Ishikawa (cell line): ENCODE data around the gene STEAP4.

Experiments used
- CEBPB ChIP-seq: IDR thresholded peaks from 2 replicates; pipeline ENCODE4 v1.6.1; 2012
- CREB1 ChIP-seq: IDR thresholded peaks from 2 replicates; pipeline ENCODE4 v1.6.1; 2012; ENCODE audit warnings: low read depth
- EGR1 ChIP-seq: IDR thresholded peaks from 2 replicates; pipeline ENCODE4 v1.6.1; 2012
- EP300 ChIP-seq: IDR thresholded peaks from 2 replicates; pipeline ENCODE4 v1.6.1; 2012; ENCODE audit warnings: borderline replicate concordance
- FOXM1 ChIP-seq: IDR thresholded peaks from 2 replicates; pipeline ENCODE4 v1.6.1; 2012; ENCODE audit warnings: low read depth, borderline replicate concordance
- MAX ChIP-seq: IDR thresholded peaks from 2 replicates; pipeline ENCODE4 v1.6.1; 2012
- NFIC ChIP-seq: IDR thresholded peaks from 2 replicates; pipeline ENCODE4 v1.6.1; 2012
- RAD21 ChIP-seq: IDR thresholded peaks from 2 replicates; pipeline ENCODE4 v1.6.1; 2012; ENCODE audit warnings: low read depth
- TAF1 ChIP-seq: IDR thresholded peaks from 2 replicates; pipeline ENCODE4 v1.6.1; 2012; ENCODE audit warnings: low read depth, mild to moderate bottlenecking
- TCF12 ChIP-seq: IDR thresholded peaks from 2 replicates; pipeline ENCODE4 v1.6.1; 2012; ENCODE audit warnings: low read depth
- TEAD4 ChIP-seq: IDR thresholded peaks from 2 replicates; pipeline ENCODE4 v1.6.1; 2012
- USF1 ChIP-seq: IDR thresholded peaks from 2 replicates; pipeline ENCODE4 v1.6.1; 2012
- YY1 ChIP-seq: IDR thresholded peaks from 2 replicates; pipeline ENCODE4 v1.6.1; 2012; ENCODE audit warnings: low read depth
- ZBTB7A ChIP-seq: IDR thresholded peaks from 2 replicates; pipeline ENCODE4 v1.6.1; 2012; ENCODE audit warnings: low read depth
- TF ChIP-seq, protein P1 (sequence below): IDR thresholded peaks from 2 replicates; pipeline ENCODE4 v1.6.1; 2012; ENCODE audit warnings: low read depth, mild to moderate bottlenecking

Gene STEAP4

GRCh38 chr7:88289564-88290025 lies 17.1 kb downstream of the STEAP4 start:
- no peak for TF ChIP-seq ZBTB7A
- TF ChIP-seq EGR1, result no peak
- TF ChIP-seq EP300, result no peak
- no peak for TF ChIP-seq CREB1
- no peak for TF ChIP-seq USF1
- TF ChIP-seq, protein P1, sequence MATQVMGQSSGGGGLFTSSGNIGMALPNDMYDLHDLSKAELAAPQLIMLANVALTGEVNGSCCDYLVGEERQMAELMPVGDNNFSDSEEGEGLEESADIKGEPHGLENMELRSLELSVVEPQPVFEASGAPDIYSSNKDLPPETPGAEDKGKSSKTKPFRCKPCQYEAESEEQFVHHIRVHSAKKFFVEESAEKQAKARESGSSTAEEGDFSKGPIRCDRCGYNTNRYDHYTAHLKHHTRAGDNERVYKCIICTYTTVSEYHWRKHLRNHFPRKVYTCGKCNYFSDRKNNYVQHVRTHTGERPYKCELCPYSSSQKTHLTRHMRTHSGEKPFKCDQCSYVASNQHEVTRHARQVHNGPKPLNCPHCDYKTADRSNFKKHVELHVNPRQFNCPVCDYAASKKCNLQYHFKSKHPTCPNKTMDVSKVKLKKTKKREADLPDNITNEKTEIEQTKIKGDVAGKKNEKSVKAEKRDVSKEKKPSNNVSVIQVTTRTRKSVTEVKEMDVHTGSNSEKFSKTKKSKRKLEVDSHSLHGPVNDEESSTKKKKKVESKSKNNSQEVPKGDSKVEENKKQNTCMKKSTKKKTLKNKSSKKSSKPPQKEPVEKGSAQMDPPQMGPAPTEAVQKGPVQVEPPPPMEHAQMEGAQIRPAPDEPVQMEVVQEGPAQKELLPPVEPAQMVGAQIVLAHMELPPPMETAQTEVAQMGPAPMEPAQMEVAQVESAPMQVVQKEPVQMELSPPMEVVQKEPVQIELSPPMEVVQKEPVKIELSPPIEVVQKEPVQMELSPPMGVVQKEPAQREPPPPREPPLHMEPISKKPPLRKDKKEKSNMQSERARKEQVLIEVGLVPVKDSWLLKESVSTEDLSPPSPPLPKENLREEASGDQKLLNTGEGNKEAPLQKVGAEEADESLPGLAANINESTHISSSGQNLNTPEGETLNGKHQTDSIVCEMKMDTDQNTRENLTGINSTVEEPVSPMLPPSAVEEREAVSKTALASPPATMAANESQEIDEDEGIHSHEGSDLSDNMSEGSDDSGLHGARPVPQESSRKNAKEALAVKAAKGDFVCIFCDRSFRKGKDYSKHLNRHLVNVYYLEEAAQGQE, result no peak
- no peak for TF ChIP-seq RAD21
- TF ChIP-seq CEBPB, result no peak
- TF ChIP-seq FOXM1, result no peak
- TF ChIP-seq TAF1, result no peak
- TF ChIP-seq TCF12, result no peak
- no peak for TF ChIP-seq NFIC
- no peak for TF ChIP-seq MAX

DNA sequence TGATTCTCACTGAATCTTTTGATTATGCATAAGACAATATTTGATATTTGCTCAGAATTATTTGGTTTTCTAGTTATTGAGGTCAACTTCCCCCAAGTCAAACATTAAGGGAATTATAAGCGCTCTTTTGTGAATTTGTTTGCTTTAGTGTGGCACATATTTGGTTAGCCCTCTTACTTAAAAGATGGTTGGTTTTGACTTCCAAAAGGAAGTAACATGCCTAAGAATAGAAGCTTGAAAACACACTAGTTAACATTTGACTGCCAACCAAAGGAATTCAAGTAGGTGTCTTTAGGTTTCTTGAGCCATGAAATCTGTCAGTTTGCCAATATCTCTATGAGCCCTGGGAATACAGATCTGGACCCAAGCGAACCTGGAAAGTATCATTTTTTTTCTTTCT lies 24.9 kb downstream of the STEAP4 start:
- TF ChIP-seq USF1, result no peak
- no peak for TF ChIP-seq FOXM1
- no peak for TF ChIP-seq MAX
- TF ChIP-seq EP300, result no peak
- no peak for TF ChIP-seq ZBTB7A
- no peak for TF ChIP-seq TEAD4
- TF ChIP-seq NFIC, result no peak
- TF ChIP-seq RAD21, result no peak
- no peak for TF ChIP-seq CREB1
- TF ChIP-seq, protein P1, result no peak
- no peak for TF ChIP-seq TCF12
- no peak for TF ChIP-seq EGR1
- TF ChIP-seq YY1, result no peak
- no peak for TF ChIP-seq TAF1
- no peak for TF ChIP-seq CEBPB

- TF ChIP-seq MAX (no peak), EGR1 (no peak), RAD21 (no peak), FOXM1 (no peak), NFIC (no peak), YY1 (no peak), ZBTB7A (no peak), TCF12 (no peak), USF1 (no peak), TEAD4 (no peak), CEBPB (no peak), EP300 (no peak), CREB1 (no peak), TAF1 (no peak)
- TF ChIP-seq, protein P1, result no peak
Measured at GRCh38 chr7:88280801-88281200, 25.9 kb downstream of the STEAP4 start.

DNA sequence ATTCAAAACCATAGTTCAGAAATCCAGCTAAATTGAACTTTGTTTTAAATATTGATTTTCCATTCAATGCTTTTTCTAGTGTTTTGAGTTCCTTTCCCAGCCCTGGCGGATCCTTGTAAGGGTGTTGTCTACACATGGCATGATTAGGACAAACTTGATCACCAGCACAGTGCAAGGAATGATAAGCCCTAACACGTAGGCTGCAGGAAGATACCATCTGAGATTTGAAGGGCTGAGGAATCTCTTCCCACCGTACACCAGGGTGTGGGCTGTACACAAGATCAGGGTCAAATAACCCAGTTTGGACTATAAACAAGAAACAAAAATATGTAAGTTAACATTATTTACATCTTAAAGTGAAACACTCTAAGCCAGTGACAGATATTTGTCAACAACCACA lies 27.4 kb downstream of the STEAP4 start:
- no peak for TF ChIP-seq CEBPB
- no peak for TF ChIP-seq TAF1
- TF ChIP-seq, protein P1, result no peak
- TF ChIP-seq EGR1, result no peak
- TF ChIP-seq MAX, result no peak
- TF ChIP-seq YY1, result no peak
- no peak for TF ChIP-seq ZBTB7A
- no peak for TF ChIP-seq USF1
- TF ChIP-seq NFIC, result no peak
- no peak for TF ChIP-seq FOXM1
- no peak for TF ChIP-seq CREB1
- TF ChIP-seq EP300, result no peak
- TF ChIP-seq TEAD4, result no peak
- no peak for TF ChIP-seq RAD21
- TF ChIP-seq TCF12, result no peak
